Measurements from ENCODE around the gene FAM13C. TPM values are rescaled to one million over a fixed set of nuclear protein-coding genes. Genes with fewer than 3 reads are reported as not detected.

Gene FAM13C
- total RNA-seq, 1 experiment from 2014 or later = 0.18 TPM

DNA sequence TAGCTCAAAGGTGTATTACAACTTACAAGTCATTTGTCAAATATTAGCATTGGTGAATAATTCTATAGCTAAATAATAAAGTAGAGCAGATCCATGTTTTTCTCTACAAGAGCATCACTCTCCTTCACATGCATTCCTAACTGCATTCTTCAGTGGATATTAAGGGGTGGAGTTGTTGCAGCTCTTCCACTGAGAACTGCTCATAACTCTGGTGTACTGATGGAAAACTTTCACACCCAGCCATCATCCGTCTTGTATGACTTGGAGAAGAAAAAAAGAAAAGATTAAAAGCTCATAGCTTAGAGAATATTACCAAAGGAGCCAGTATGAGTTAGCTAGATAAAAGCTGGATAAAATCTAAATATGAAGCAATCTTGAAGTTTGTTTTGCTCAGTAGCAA is 10.2 kb upstream of the FAM13C start:
- H3K36me3 Mint-ChIP-seq (ENCODE audit: insufficient read depth, unreplicated experiment) = no peaks in the 10 kb centered on the region
- CTCF ChIA-PET = interaction anchor here (1.4 kb wide), 1 partner anchor 41 kb away, joined by 3 read pairs; no protein-coding TSS in a partner anchor
- no peak overlapping the region for H3K4me3 Mint-ChIP-seq (ENCODE audit: unreplicated experiment)
- Histone ChIP-seq H3K36me3 (ENCODE audit: control insufficient read depth, insufficient read depth, low read length) (no peaks in the 10 kb centered on the region), H3K27me3 (replicated peaks; ENCODE audit: control insufficient read depth, insufficient read depth, low read length) (no peaks in the 10 kb centered on the region), H3K4me3 (ENCODE audit: low read depth, low read length) (no peak overlapping the region), H3K9me3 (no peaks in the 10 kb centered on the region), H3K4me1 (no peaks in the 10 kb centered on the region)
- no peak overlapping the region for H3K27ac Mint-ChIP-seq (ENCODE audit: unreplicated experiment)
- TF ChIP-seq, protein P1, sequence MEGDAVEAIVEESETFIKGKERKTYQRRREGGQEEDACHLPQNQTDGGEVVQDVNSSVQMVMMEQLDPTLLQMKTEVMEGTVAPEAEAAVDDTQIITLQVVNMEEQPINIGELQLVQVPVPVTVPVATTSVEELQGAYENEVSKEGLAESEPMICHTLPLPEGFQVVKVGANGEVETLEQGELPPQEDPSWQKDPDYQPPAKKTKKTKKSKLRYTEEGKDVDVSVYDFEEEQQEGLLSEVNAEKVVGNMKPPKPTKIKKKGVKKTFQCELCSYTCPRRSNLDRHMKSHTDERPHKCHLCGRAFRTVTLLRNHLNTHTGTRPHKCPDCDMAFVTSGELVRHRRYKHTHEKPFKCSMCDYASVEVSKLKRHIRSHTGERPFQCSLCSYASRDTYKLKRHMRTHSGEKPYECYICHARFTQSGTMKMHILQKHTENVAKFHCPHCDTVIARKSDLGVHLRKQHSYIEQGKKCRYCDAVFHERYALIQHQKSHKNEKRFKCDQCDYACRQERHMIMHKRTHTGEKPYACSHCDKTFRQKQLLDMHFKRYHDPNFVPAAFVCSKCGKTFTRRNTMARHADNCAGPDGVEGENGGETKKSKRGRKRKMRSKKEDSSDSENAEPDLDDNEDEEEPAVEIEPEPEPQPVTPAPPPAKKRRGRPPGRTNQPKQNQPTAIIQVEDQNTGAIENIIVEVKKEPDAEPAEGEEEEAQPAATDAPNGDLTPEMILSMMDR (IDR thresholded peaks at IDR 0.05; ENCODE audit: insufficient read depth in 1 of 2, low read depth in 1 of 2, low read length in 1 of 2, severe bottlenecking in 1 of 2, unreplicated experiment in 1 of 2) = no peak
- POLR2A ChIA-PET = no interaction called here
- no TSS peak for BruUV-seq (replicated peaks)
- intact Hi-C loops (cut with micrococcal nuclease; ENCODE audit: unreplicated experiment) = no loop called here
- H3K9me3 Mint-ChIP-seq (ENCODE audit: unreplicated experiment) = no peaks in the 10 kb centered on the region
- DNase-seq = no peak
- H3K27me3 Mint-ChIP-seq (ENCODE audit: insufficient read depth, unreplicated experiment) = peaks cover 14% of the 10 kb centered on the region
- H3K4me1 Mint-ChIP-seq (ENCODE audit: low read depth, unreplicated experiment) = no peaks in the 10 kb centered on the region

GRCh38 chr10:59366290-59366689 is 3.9 kb upstream of the FAM13C start:
- Mint-ChIP-seq H3K9me3 (ENCODE audit: unreplicated experiment) (no peaks in the 10 kb centered on the region), H3K4me3 (ENCODE audit: unreplicated experiment) (no peak overlapping the region), H3K27ac (ENCODE audit: unreplicated experiment) (no peak overlapping the region), H3K27me3 (ENCODE audit: insufficient read depth, unreplicated experiment) (peaks cover 20% of the 10 kb centered on the region), H3K36me3 (ENCODE audit: insufficient read depth, unreplicated experiment) (no peaks in the 10 kb centered on the region), H3K4me1 (ENCODE audit: low read depth, unreplicated experiment) (peaks cover 7% of the 10 kb centered on the region)
- no peaks in the 10 kb centered on the region for H3K9me3 ChIP-seq
- no peak for DNase-seq
- no peaks in the 10 kb centered on the region for H3K36me3 ChIP-seq (ENCODE audit: control insufficient read depth, insufficient read depth, low read length)
- peaks cover 6% of the 10 kb centered on the region for H3K4me1 ChIP-seq
- no TSS peak for BruUV-seq (replicated peaks)
- H3K27me3 ChIP-seq (replicated peaks; ENCODE audit: control insufficient read depth, insufficient read depth, low read length) = no peaks in the 10 kb centered on the region
- no peak overlapping the region for H3K4me3 ChIP-seq (ENCODE audit: low read depth, low read length)
- TF ChIP-seq, protein P1 (IDR thresholded peaks at IDR 0.05; ENCODE audit: insufficient read depth in 1 of 2, low read depth in 1 of 2, low read length in 1 of 2, severe bottlenecking in 1 of 2, unreplicated experiment in 1 of 2) = no peak
- ChIA-PET POLR2A (interaction anchor here (0.5 kb wide), 1 partner anchor 55 kb away, joined by 14 read pairs; no protein-coding TSS in a partner anchor), CTCF (interaction anchor here (0.7 kb wide), 1 partner anchor 455 kb away, joined by 3 read pairs; no protein-coding TSS in a partner anchor)
- intact Hi-C loops (cut with micrococcal nuclease; ENCODE audit: unreplicated experiment) = no loop called here

DNA sequence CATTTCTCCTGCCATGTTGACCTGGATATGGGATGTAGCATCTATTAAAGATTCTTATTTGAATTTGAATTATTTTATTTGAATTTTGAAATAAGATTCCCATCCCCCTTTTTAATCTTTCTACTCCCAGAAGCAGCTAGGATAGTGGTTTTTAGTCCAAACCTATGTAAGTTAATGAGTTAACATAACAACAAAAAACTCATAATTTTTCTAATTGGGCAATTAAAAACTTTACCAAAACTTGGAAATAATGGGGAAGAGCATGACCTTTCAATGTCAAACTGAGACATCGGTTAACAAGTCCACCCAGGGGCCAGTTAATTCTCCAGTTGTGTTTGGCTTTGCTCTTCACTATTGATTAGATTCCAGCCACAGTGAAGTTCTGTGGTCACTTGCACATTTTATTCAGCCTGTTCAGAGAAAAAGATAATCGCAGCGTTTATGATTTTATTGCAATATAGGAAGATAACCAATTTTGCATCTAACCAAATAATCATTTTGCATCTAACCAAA is 1.2 kb upstream of the FAM13C start:
- Histone ChIP-seq H3K9me3 (no peaks in the 10 kb centered on the region; the same call in 1 of the 2 replicates), H3K36me3 (ENCODE audit: control insufficient read depth, insufficient read depth, low read length) (no peaks in the 10 kb centered on the region), H3K4me1 (peaks cover 9% of the 10 kb centered on the region), H3K4me3 (ENCODE audit: low read depth, low read length) (no peak overlapping the region), H3K27me3 (replicated peaks; ENCODE audit: control insufficient read depth, insufficient read depth, low read length) (no peaks in the 10 kb centered on the region)
- TF ChIP-seq, protein P1 (IDR thresholded peaks at IDR 0.05; ENCODE audit: insufficient read depth in 1 of 2, low read depth in 1 of 2, low read length in 1 of 2, severe bottlenecking in 1 of 2, unreplicated experiment in 1 of 2) = no peak
- intact Hi-C loops (cut with micrococcal nuclease; ENCODE audit: unreplicated experiment) = loop anchor here (2.0 to 5.0 kb wide), 2 partner anchors 41 to 121 kb away; no protein-coding TSS in a partner anchor
- POLR2A ChIA-PET = no interaction called here
- H3K27me3 Mint-ChIP-seq (ENCODE audit: insufficient read depth, unreplicated experiment) = peaks cover 15% of the 10 kb centered on the region
- peaks cover 7% of the 10 kb centered on the region for H3K4me1 Mint-ChIP-seq (ENCODE audit: low read depth, unreplicated experiment)
- H3K4me3 Mint-ChIP-seq (ENCODE audit: unreplicated experiment) = no peak overlapping the region
- H3K9me3 Mint-ChIP-seq (ENCODE audit: unreplicated experiment) = no peaks in the 10 kb centered on the region
- CTCF ChIA-PET = interaction anchor here (0.7 to 1.1 kb wide), 2 partner anchors 217 to 259 kb away, joined by 3 read pairs; no protein-coding TSS in a partner anchor
- no peaks in the 10 kb centered on the region for H3K36me3 Mint-ChIP-seq (ENCODE audit: insufficient read depth, unreplicated experiment)
- DNase-seq = no peak
- no peak overlapping the region for H3K27ac Mint-ChIP-seq (ENCODE audit: unreplicated experiment)
- BruUV-seq (replicated peaks) = no TSS peak
